HepG2 (cell line): ENCODE results near the gene MSI2. TPM values are rescaled to one million over a fixed set of nuclear protein-coding genes. Genes with fewer than 3 reads are reported as not detected.

Experiments used
- ASH2L ChIP-seq: fragments of 300-600, 200-600 bp; sonication (generic); IDR thresholded peaks from 2 replicates; pipeline ENCODE4 v1.7.0; 2017; ENCODE audit warnings: low read depth, mild to moderate bottlenecking, moderate library complexity, mixed read lengths, low read length; ENCODE audit not compliant: insufficient read length
- JARID2 ChIP-seq: sonication (generic); formaldehyde crosslinking; IDR thresholded peaks from 2 replicates; pipeline ENCODE4 v1.8.1; 2023; ENCODE audit warnings: missing genetic modification reagents, inconsistent platforms; ENCODE audit not compliant: insufficient replicate concordance
- NFATC3 ChIP-seq: sonication (generic); formaldehyde crosslinking; IDR thresholded peaks from 2 replicates; pipeline ENCODE4 v1.5.1; 2020; ENCODE audit warnings: mild to moderate bottlenecking, missing genetic modification reagents
- NFIC ChIP-seq: IDR thresholded peaks from 2 replicates; pipeline ENCODE4 v1.6.1; 2012; ENCODE audit warnings: mild to moderate bottlenecking, low read length, inconsistent platforms
- REXO4 ChIP-seq: sonication (generic); formaldehyde crosslinking; IDR thresholded peaks from 2 replicates; pipeline ENCODE4 v1.8.0; 2022; ENCODE audit warnings: missing genetic modification reagents, mild to moderate bottlenecking, borderline replicate concordance
- SETDB1 ChIP-seq: sonication (generic); formaldehyde crosslinking; IDR thresholded peaks from 2 replicates; pipeline ENCODE4 v1.5.1; 2020; ENCODE audit warnings: missing genetic modification reagents, mild to moderate bottlenecking, borderline replicate concordance
- SIX1 ChIP-seq: sonication (generic); formaldehyde crosslinking; IDR thresholded peaks from 2 replicates; pipeline ENCODE4 v1.4.0; 2020; ENCODE audit warnings: missing genetic modification reagents, borderline replicate concordance
- TCF7 ChIP-seq: sonication (generic); IDR thresholded peaks from 2 replicates; pipeline ENCODE4 v1.6.1; 2016; ENCODE audit warnings: antibody characterized with exemption, low read depth
- ZNF256 ChIP-seq: sonication (generic); formaldehyde crosslinking; conservative IDR thresholded peaks from 2 replicates; pipeline ENCODE4 v1.4.0; 2020; ENCODE audit warnings: missing genetic modification reagents
- ZNF333 ChIP-seq: sonication (generic); formaldehyde crosslinking; IDR thresholded peaks from 2 replicates; pipeline ENCODE4 v1.4.0; 2020; ENCODE audit warnings: mild to moderate bottlenecking, missing genetic modification reagents, borderline replicate concordance
- ZNF44 ChIP-seq: sonication (generic); formaldehyde crosslinking; IDR thresholded peaks from 2 replicates; pipeline ENCODE4 v1.5.1; 2020; ENCODE audit warnings: mild to moderate bottlenecking, missing genetic modification reagents
- ZSCAN25 ChIP-seq: sonication (generic); formaldehyde crosslinking; IDR thresholded peaks from 2 replicates; pipeline ENCODE4 v1.8.0; 2022; ENCODE audit warnings: mild to moderate bottlenecking, missing genetic modification reagents
- polyA plus RNA-seq, 8 experiments: library from polyadenylated mRNA; depleted of rRNA in 3 of 8; stranded (reverse) in 7 of 8; unstranded in 1 of 8; fragments of >200 nt; fragmentation: Illumina TruSeq in 4 of 8; extraction: Trizol in 4 of 8; gene quantifications; 2 replicates each; pipeline versions ENCODE4 v1.2.1 to v1.2.3, GENCODE V29; 2011 to 2016; ENCODE audit warnings: low read depth in 4 of 8, missing spikeins in 1 of 8, mixed read lengths in 1 of 8; ENCODE audit not compliant: insufficient read depth in 1 of 8
- total RNA-seq, 5 experiments: library from RNA; depleted of rRNA; stranded (reverse); fragments of >200 nt; fragmentation: Illumina TruSeq; extraction: Trizol; gene quantifications; 2 replicates each; pipeline ENCODE4 v1.2.3, GENCODE V29; 2016; ENCODE audit warnings: low read depth in 1 of 5
- TF ChIP-seq, protein P1 (sequence below): sonication (generic); formaldehyde crosslinking; IDR thresholded peaks from 2 replicates; pipeline ENCODE4 v1.5.0; 2020; ENCODE audit warnings: mild to moderate bottlenecking, missing genetic modification reagents
- TF ChIP-seq, protein P2 (sequence below): sonication (generic); formaldehyde crosslinking; IDR thresholded peaks from 2 replicates; pipeline ENCODE4 v1.4.0; 2020; ENCODE audit warnings: missing genetic modification reagents
- TF ChIP-seq, protein P3 (sequence below): sonication (generic); formaldehyde crosslinking; IDR thresholded peaks from 2 replicates; pipeline ENCODE4 v1.4.0; 2020; ENCODE audit warnings: missing genetic modification reagents, borderline replicate concordance
- TF ChIP-seq, protein P4 (sequence below): sonication (generic); formaldehyde crosslinking; IDR thresholded peaks from 2 replicates; pipeline ENCODE4 v1.8.0; 2023; ENCODE audit warnings: mild to moderate bottlenecking, missing genetic modification reagents
- TF ChIP-seq, protein P5 (sequence below): sonication (generic); formaldehyde crosslinking; IDR thresholded peaks from 2 replicates; pipeline ENCODE4 v1.4.0; 2020; ENCODE audit warnings: mild to moderate bottlenecking, missing genetic modification reagents

MSI2 gene
- total and polyA plus RNA-seq, 2 of the 13 experiments (the other 11 are each of a cell fraction or from before 2014, with no cell fraction given), result 77.5 to 78.4 TPM

DNA sequence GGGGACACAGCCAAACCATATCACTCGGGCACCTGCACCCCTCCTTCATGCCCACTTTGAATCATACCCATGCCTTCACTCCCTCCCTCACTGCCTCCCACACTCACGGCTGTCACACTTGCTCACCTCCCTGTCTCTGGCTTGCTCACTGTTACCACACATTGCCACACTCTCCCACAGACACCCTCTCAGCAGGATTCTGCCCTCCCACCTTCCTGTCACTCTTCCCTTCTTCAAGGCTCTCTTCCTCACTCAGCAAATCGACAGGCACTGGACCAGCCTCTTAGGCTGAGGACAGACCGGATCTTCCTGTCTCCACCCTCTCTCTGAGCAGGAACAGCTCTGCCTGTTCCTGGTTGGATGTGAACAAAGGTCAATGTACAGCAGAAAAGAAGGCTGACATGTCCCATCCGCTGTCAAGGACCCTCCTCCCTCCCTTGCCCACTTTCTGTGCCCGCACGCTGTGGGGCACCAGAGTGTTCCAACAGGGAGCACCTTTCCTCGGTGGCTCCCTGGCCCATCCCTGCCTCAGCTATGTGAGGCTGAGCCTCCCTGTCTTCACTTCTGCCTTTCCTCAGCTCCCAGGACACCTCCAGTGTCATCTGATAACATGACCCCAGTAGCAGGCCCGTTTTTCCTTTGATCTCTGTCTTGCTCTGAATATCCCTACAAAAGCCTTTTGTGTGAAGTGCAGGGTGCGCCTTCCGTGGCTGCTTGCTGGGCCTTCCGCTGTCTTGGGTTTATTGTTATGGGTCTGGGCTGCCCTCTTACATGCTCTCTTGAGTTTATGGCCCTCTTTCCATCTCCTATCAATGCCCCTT is 441.8 kb downstream of the MSI2 start (continued):
- TF ChIP-seq TCF7 (peak; percentile 84), ZSCAN25 (CRISPR knock-in tag) (no peak), ZNF44 (no peak), SETDB1 (CRISPR knock-in tag) (no peak), REXO4 (no peak), ASH2L (peak; percentile 53), ZNF256 (CRISPR knock-in tag) (no peak), NFATC3 (CRISPR knock-in tag) (no peak), NFIC (no peak), SIX1 (CRISPR knock-in tag) (no peak), JARID2 (CRISPR knock-in tag) (no peak), ZNF333 (CRISPR knock-in tag) (no peak)
- TF ChIP-seq, protein P1, sequence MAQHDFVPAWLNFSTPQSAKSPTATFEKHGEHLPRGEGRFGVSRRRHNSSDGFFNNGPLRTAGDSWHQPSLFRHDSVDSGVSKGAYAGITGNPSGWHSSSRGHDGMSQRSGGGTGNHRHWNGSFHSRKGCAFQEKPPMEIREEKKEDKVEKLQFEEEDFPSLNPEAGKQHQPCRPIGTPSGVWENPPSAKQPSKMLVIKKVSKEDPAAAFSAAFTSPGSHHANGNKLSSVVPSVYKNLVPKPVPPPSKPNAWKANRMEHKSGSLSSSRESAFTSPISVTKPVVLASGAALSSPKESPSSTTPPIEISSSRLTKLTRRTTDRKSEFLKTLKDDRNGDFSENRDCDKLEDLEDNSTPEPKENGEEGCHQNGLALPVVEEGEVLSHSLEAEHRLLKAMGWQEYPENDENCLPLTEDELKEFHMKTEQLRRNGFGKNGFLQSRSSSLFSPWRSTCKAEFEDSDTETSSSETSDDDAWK, result no peak
- TF ChIP-seq, protein P2, sequence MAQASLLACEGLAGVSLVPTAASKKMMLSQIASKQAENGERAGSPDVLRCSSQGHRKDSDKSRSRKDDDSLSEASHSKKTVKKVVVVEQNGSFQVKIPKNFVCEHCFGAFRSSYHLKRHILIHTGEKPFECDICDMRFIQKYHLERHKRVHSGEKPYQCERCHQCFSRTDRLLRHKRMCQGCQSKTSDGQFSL (CRISPR knock-in tag), result no peak
- TF ChIP-seq, protein P3, sequence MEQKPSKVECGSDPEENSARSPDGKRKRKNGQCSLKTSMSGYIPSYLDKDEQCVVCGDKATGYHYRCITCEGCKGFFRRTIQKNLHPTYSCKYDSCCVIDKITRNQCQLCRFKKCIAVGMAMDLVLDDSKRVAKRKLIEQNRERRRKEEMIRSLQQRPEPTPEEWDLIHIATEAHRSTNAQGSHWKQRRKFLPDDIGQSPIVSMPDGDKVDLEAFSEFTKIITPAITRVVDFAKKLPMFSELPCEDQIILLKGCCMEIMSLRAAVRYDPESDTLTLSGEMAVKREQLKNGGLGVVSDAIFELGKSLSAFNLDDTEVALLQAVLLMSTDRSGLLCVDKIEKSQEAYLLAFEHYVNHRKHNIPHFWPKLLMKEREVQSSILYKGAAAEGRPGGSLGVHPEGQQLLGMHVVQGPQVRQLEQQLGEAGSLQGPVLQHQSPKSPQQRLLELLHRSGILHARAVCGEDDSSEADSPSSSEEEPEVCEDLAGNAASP, result no peak
- TF ChIP-seq, protein P4, sequence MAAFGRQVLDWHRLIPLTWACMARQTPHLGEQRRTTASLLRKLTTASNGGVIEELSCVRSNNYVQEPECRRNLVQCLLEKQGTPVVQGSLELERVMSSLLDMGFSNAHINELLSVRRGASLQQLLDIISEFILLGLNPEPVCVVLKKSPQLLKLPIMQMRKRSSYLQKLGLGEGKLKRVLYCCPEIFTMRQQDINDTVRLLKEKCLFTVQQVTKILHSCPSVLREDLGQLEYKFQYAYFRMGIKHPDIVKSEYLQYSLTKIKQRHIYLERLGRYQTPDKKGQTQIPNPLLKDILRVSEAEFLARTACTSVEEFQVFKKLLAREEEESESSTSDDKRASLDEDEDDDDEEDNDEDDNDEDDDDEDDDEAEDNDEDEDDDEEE (CRISPR knock-in tag), result no peak
- TF ChIP-seq, protein P5, sequence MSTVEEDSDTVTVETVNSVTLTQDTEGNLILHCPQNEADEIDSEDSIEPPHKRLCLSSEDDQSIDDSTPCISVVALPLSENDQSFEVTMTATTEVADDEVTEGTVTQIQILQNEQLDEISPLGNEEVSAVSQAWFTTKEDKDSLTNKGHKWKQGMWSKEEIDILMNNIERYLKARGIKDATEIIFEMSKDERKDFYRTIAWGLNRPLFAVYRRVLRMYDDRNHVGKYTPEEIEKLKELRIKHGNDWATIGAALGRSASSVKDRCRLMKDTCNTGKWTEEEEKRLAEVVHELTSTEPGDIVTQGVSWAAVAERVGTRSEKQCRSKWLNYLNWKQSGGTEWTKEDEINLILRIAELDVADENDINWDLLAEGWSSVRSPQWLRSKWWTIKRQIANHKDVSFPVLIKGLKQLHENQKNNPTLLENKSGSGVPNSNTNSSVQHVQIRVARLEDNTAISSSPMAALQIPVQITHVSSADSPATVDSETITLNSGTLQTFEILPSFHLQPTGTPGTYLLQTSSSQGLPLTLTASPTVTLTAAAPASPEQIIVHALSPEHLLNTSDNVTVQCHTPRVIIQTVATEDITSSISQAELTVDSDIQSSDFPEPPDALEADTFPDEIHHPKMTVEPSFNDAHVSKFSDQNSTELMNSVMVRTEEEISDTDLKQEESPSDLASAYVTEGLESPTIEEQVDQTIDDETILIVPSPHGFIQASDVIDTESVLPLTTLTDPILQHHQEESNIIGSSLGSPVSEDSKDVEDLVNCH (CRISPR knock-in tag), result no peak
